ENCODE results near the gene CD48.
"Not testable (repeated sequence)": the region's sequence is repeated elsewhere in the genome, so short reads cannot be mapped to it uniquely, and the experiment has no call there.

Gene CD48

GRCh38 chr1:160713161-160713560 is 1.5 kb upstream of the CD48 start:
- DNase-seq (ENCODE audit: low read depth): no peak

GRCh38 chr1:160712525-160713080 is 981 bp upstream of the CD48 start:
- DNase-seq (ENCODE audit: low read depth): peak; percentile 61

GRCh38 chr1:160711276-160711601 is 383 bp downstream of the CD48 start:
- no peak for DNase-seq (ENCODE audit: low read depth)

- no peak for DNase-seq (ENCODE audit: low read depth)
Measured at GRCh38 chr1:160710517-160711252, 937 bp downstream of the CD48 start.

- no peak for DNase-seq (ENCODE audit: low read depth)
Measured at GRCh38 chr1:160709715-160710114, 1.9 kb downstream of the CD48 start.

- DNase-seq (ENCODE audit: low read depth): no peak
Measured at GRCh38 chr1:160708801-160709200, 2.8 kb downstream of the CD48 start.

- no peak for DNase-seq (ENCODE audit: low read depth)
Measured at GRCh38 chr1:160708118-160708517, 3.5 kb downstream of the CD48 start.

- no peak for DNase-seq (ENCODE audit: low read depth)
Measured at GRCh38 chr1:160707236-160708064, 4.2 kb downstream of the CD48 start.

- no peak for DNase-seq (ENCODE audit: low read depth)
Measured at GRCh38 chr1:160706526-160707235, 4.9 kb downstream of the CD48 start.

GRCh38 chr1:160705742-160706141 is 5.9 kb downstream of the CD48 start:
- no peak for DNase-seq (ENCODE audit: low read depth)

GRCh38 chr1:160705212-160705621 is 6.4 kb downstream of the CD48 start:
- not testable (repeated sequence) for DNase-seq (ENCODE audit: low read depth)

- no peak for DNase-seq (ENCODE audit: low read depth)
Measured at GRCh38 chr1:160704250-160704649, 7.4 kb downstream of the CD48 start.

- no peak for DNase-seq (ENCODE audit: low read depth)
Measured at GRCh38 chr1:160702100-160702499, 9.5 kb downstream of the CD48 start.

- not testable (repeated sequence) for DNase-seq (ENCODE audit: low read depth)
Measured at GRCh38 chr1:160692390-160692789, 19.2 kb downstream of the CD48 start.

GRCh38 chr1:160685266-160685665 is 26.4 kb downstream of the CD48 start:
- no peak for DNase-seq (ENCODE audit: low read depth)

GRCh38 chr1:160682983-160683865 is 28.4 kb downstream of the CD48 start:
- DNase-seq (ENCODE audit: low read depth): no peak

GRCh38 chr1:160681891-160682140 is 29.8 kb downstream of the CD48 start:
- DNase-seq (ENCODE audit: low read depth): no peak

- DNase-seq (ENCODE audit: low read depth): peak; percentile 77
Measured at GRCh38 chr1:160681066-160681890, 30.3 kb downstream of the CD48 start.

- no peak for DNase-seq (ENCODE audit: low read depth)
Measured at GRCh38 chr1:160680399-160680798, 31.2 kb downstream of the CD48 start.

- no peak for DNase-seq (ENCODE audit: low read depth)
Measured at GRCh38 chr1:160679893-160680292, 31.7 kb downstream of the CD48 start.

All from CMK (cell line).